CD4-positive, alpha-beta T cell treated with Interleukin-17A for 1 hour (primary cell): ENCODE data around the gene COL4A2.

Experiments used
- DNase-seq: peaks from one replicate; pipeline ENCODE4 v3.0.0-alpha.2; 2020

COL4A2 gene

DNA sequence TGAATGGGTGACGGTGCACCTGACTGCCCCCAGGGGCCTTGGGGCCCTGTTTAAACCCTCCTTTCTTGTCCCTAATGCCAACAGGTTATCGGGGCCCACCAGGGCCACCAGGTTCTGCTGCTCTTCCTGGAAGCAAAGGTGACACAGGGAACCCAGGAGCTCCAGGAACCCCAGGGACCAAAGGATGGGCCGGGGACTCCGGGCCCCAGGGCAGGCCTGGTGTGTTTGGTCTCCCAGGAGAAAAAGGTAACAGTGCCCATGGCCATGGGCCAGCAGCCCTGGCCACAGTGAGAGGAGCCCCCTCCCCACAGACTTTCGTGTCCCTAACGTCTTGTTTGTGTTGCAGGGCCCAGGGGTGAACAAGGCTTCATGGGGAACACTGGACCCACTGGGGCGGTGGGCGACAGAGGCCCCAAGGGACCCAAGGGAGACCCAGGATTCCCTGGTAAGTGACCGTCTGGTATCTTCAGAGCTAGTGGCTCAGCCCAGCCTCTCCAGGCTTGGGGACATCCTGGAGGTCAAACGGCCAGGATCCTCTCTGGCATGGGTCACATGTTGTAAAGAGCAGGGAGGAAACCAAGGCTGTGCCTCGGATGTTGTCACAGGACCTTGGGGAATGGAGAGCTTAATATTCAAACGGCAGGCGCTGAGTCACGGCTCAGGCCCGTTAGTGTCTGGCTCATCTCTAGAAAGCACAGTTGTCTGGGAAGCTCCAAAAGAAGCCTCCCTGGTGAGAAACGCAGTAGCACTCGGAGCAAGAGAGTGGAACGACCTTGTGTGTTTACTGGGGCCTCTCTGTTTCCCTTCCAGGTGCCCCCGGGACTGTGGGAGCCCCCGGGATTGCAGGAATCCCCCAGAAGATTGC, 196.2 kb downstream of the COL4A2 start:
- DNase-seq, result no peak

DNA sequence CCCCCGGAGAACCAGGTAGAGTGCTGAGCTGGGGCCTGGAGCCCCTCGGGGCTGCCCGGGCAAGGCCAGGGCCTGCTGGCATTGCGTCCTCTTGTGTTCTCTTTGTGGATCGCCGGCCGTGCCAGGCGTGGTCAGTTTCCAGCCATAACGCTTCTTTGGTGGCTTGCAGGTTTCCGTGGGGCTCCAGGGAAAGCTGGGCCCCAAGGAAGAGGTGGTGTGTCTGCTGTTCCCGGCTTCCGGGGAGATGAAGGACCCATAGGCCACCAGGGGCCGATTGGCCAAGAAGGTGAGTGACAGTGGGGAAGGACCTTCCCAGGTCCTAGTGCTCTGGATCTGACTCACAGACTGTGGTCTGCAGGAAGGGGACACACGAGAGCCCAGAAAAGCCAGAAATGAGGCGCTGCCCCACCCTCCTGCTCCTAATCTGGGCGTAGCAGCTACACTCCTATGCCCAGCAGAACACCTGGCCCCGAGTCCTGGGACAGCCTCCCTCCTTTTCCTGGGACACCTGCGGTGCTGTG, 197.0 kb downstream of the COL4A2 start:
- DNase-seq, result no peak

DNA sequence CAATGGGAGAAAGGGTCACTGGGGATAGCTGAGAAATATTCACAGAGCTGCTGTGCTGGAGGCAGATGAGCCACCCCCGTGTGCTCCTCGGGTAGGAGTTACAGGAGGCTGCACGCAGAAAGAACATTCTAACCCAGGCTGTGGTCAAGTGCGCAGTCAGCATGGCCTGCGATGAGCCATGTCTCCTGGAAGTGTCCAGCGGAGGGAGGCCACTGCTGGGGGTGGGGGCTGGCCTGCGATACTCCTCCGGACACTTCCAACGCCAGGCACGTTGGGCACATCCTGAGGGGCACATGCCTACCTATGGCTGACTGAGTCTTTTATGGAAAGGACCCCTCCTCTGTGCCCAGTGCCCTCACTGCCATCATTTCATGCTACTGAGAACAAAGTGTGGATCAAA, 198.5 kb downstream of the COL4A2 start:
- no peak for DNase-seq

DNA sequence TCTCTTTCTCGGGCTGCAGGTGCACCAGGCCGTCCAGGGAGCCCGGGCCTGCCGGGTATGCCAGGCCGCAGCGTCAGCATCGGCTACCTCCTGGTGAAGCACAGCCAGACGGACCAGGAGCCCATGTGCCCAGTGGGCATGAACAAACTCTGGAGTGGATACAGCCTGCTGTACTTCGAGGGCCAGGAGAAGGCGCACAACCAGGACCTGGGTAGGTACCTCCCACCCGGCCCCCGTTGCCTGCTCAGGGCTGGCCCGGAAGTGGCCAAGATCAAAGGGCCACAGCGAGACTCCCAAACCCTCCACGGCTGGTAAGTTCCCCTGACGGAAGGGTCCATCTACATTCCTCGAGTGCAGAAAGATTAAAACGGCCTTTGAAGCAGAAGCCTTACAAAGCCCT, 199.3 kb downstream of the COL4A2 start:
- DNase-seq, result no peak

DNA sequence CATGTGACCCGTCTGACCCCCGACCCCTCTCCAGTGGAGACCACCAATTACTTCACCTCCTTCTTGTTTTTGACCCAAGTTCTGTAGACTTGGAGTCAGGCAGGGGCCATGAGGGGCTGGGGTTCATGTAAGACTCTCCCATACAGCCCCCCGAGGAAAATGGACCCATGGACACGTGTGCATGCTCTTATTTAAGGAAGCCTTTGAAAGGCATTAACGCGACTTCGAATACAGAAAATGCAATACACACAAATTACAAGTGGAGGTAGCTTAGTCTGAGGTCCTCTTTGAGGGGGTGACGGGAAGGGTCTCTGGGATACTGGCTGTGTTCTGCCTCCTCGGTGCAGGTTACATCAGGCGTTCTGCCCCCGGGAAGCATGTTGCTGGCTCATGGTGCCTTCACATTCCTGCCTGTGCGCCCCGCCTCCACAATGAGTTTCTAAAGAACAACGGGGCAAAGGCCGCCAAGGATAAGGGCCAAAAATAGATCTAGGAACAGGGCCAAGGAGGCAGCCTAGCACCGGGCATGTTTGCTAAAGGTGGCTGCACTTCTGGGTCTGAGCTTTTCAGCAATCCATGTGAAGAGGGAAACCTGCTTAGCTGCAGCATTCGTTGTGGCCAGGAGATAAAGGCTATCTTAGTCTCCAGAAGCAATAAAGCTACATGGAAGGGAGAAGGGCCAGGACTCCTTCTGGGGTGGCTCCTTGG, 199.9 kb downstream of the COL4A2 start:
- no peak for DNase-seq

DNA sequence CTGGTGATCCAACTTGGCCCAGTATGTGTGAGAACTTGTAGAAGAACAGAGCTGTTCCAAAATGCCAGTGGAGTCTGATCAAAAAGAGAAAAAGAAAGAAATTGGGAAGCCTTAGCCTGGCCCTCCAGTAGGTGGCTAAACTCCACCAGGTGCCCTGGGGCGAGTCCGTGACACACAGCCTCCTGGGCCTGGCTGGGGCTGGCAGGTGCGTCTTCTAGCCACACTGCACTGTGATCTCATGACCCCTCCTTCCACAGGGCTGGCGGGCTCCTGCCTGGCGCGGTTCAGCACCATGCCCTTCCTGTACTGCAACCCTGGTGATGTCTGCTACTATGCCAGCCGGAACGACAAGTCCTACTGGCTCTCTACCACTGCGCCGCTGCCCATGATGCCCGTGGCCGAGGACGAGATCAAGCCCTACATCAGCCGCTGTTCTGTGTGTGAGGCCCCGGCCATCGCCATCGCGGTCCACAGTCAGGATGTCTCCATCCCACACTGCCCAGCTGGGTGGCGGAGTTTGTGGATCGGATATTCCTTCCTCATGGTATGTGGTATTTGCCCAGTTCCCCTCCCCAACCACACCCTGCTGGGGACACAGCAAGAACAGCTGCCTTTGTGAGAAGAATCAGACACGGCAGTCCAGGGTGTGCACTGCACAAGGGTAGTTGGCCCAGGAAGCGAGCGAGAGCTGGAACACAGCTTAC, 200.7 kb downstream of the COL4A2 start:
- DNase-seq, result no peak

DNA sequence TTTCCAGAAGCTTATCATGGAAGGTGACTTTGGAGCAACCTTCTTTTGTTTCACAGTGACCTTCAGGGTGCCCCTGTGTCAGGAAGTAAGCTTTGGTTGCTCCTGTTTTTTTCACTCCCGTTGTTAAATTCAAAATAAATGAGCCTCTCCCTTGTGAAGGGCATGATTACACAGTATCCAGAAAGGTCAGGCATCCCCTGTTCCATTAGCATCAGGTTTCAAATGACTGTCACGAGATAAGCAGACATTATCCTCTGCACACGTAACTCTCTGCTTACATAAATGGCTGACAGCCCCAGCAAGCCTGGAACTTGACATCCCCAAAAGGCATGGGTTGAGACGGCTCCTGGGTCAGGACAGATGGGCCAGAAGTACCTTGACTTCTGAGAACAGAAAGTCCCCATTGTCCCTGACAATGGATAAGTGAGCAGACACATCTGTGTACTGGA, 202.4 kb downstream of the COL4A2 start:
- DNase-seq, result no peak

DNA sequence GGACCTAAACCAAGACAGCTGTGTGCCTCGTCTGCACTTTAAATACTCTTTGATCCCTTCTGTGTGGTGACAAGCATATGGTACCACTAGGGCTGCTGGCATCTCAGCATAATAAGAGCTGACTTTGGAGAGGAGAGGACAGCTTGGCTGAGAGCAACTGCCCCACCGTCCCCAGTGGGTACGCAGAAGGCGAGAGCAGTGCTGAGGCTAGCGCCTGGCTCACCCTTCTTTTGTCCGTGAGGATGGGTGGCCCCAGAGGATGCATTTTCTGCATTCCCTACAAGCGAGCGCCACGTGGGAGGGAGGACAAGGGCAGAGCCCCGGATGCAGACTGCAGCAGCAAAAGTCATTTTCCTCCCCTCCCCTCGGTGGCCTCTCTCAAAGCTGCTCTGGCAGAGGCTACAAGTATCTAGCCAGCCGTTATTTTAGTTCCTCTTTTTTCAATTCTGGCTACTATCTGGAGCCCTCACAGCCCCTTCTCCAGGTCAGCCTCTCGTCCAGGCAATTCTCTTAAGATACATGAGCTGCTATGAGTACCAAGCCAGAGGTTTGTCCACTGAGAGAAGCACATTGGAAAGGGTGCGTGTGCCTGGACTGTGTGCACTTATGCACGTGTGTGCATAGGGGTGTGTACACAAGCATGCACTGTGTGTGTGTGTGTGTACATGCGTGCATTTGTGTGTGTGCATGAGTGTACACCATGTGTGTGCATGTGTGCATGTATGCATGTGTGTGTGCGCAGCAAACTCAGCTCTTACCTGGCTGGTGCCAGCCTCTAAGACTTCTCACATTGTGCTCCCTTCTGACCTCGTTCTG, 203.1 kb downstream of the COL4A2 start:
- DNase-seq, result no peak

DNA sequence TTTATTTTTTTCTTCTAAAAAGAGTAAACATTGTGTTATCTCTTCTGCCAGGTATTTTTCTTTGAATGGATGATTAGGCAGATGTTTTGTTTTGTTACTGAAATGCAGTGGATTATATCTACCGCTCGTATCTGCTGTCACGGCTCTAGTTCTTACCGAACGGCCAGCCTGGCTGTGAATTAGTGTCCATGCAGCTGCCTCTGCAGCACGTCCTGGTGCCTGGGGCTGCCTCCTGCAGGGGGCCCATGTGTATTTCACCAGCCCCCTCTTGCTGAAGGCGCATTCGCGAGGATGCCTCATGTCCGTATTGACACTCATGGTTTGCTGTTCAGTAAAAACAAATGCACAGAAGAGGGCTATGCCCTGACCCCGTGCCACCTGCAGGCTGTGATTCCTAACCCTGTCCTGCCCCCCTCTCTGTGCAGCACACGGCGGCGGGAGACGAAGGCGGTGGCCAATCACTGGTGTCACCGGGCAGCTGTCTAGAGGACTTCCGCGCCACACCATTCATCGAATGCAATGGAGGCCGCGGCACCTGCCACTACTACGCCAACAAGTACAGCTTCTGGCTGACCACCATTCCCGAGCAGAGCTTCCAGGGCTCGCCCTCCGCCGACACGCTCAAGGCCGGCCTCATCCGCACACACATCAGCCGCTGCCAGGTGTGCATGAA, 204.6 kb downstream of the COL4A2 start:
- no peak for DNase-seq

DNA sequence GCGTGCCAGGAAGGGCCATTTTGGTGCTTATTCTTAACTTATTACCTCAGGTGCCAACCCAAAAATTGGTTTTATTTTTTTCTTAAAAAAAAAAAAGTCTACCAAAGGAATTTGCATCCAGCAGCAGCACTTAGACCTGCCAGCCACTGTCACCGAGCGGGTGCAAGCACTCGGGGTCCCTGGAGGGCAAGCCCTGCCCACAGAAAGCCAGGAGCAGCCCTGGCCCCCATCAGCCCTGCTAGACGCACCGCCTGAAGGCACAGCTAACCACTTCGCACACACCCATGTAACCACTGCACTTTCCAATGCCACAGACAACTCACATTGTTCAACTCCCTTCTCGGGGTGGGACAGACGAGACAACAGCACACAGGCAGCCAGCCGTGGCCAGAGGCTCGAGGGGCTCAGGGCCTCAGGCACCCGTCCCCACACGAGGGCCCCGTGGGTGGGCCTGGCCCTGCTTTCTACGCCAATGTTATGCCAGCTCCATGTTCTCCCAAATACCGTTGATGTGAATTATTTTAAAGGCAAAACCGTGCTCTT, 205.2 kb downstream of the COL4A2 start:
- no peak for DNase-seq

DNA sequence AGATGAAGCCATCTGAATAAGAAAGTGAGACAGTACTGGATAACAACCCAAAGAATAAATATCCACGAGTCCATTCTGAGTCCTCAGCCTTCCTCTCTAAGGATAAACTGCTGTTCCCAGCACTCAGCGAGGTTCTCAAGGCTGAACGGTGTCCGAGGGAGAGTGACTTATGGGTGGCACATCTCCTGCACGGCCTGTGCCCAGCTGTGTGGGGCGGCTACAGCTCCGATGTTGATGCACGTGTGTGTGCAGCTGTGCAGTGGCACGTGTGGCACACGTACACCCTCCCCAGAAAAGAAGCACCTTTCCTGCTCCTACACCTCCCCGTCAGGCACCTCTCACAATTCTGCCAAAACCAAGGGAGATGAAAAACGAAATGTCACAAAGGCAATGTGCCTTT, 209.4 kb downstream of the COL4A2 start:
- no peak for DNase-seq

DNA sequence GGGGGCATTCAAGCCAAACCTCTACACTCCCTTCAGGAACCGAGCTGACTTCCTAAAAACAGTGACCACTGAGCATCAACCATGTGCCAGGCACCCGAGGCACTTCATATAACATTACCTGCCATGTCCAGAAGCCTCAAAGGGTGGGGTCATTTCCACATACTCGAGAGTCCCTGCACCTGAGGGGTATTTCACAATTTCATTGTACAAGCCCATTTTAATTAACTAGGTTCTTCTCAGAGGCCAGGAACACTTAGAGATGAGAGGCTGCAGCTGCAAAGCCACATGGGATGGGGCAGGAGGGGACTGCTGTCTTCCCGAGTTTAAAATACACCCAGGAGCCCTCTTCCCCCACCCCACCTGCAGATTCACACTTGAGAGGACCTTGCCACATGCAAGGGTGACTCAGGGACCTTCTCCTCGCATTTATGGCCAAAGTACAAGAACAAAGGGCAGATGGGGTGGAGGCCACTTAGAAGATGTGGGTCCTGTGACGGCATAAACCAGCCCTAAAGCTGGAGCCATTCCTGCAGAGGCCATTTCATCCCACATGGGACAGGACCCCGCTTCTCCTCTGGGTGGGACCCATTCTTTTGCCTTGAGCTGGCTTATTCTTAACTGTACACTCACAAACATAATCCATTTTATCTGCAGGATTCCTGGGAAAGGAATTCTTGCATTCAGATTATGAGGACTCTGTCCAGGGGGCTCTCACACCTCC, 210.6 kb downstream of the COL4A2 start:
- no peak for DNase-seq

DNA sequence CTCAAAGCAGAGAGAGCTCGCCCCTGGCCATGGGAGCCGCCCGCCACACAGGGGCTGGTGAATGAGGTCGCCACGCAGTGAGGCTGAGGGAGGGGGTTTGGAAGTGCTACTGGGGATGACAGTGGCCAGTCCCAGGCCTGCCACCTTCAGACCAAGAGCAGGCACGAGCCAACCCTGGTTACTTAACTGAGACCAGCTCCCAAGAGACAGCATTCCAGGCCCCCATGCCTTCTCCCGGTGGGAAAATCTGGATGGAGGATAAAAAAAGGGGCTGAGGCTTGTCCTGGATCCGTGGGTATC, 211.1 kb downstream of the COL4A2 start:
- DNase-seq, result no peak

DNA sequence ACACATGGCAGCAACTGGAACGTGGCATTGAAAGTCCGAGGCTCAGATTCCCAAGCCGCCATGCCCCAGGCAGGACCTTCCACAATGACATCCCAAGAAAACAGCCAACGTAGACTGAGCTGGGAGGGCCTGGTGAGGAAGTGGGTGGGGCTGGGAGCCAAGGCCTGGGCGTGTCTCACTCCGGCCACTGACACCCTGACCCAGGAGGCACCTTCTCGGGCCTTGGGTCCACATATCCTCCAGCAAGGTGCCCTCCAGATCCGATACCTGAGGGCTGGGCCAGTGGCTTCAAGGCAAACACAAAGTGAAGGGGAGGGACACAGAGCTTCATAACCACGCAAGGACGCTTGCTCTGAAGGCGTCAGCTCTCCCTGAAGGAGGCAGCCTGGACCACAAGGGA, 211.5 kb downstream of the COL4A2 start:
- DNase-seq, result no peak

DNA sequence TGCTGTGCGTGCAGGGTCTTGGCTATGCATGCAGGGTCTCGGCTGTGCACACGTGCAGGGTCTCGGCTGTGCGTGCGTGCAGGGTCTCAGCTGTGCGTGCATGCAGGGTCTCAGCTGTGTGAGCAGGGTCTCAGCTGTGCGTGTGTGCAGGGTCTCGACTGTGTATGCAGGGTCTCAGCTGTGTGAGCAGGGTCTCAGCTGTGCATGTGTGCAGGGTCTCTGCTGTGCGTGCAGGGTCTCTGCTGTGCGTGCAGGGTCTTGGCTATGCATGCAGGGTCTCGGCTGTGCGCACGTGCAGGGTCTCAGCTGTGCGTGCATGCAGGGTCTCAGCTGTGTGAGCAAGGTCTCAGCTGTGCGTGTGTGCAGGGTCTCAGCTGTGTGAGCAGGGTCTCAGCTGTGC, 212.0 kb downstream of the COL4A2 start:
- no peak for DNase-seq

DNA sequence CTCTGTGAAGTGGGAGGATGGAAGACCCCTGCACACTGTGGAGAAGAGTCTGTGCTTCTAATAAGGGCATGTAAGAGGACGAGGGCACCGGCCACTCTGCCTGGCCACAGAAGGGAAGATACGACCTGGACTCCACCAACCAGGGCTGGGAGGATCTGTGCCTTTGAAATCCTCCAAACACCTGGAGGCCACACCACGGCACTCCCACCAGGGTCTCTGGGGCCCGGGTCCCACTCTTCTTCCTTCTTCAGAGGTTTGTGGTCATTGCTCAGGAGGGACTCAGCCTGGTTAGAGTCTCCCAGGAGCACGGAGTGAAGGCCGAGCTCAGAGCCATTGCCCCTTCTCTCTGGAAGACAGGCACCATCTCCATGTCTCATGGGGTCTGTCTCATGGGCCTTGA, 212.4 kb downstream of the COL4A2 start:
- no peak for DNase-seq

DNA sequence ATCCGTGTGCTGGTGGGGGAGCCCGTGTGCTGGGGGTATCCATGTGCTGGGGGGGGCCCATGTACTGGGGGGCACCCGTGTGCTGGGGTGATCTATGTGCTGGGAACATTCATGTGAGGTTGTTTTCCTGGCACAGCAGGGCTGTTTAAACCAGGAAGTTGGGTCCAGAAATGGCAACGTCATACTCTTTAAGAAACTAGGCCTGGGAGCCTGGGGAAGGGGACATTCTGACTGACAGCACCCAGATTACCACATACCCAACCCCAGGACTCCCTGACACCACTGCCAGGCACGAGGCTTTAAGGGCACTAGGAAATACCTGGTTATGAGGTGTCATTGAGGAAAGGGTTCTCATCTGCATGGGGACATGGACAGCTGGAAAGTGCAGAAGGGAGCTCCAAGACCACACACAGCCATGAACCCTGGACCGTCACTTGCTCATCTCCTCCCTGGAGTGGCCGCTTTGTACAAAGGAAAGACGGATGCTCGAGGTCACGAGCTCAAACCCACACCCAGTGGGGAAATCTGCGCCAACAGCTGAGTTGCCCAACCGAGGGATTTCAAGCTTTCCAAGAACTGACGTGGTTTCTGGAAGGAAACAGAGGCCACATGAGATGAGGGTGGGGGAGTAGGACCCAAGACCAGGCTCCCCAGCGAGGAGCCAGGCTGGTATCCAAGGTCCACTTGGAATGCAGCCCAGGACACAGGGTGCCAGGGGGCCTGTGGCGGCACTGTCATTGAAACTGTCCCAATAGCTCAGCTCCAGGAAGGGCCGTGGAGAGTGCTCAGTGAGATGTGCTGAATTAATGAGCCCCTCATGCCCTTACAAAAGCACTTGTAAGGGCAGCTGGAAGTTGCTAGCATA, 213.6 kb downstream of the COL4A2 start:
- DNase-seq, result no peak

DNA sequence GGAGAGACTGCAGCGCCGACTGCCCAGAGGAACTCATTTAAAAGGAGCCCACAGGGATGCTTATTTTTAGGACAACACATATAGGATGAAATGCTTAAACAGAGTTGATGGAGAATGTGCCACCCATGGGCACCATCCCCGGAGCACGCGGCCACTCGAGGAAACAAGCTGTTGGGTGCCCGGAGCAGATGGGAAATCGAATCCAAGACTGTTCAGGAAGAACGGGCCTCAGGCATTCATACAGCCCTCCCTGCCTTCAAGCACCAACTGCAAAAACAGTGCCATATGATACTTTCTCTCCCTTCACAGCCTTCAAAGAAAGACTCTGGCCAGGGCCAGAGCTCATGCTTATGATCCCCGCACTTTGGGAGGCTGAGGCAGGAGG, 214.2 kb downstream of the COL4A2 start:
- DNase-seq, result no peak

DNA sequence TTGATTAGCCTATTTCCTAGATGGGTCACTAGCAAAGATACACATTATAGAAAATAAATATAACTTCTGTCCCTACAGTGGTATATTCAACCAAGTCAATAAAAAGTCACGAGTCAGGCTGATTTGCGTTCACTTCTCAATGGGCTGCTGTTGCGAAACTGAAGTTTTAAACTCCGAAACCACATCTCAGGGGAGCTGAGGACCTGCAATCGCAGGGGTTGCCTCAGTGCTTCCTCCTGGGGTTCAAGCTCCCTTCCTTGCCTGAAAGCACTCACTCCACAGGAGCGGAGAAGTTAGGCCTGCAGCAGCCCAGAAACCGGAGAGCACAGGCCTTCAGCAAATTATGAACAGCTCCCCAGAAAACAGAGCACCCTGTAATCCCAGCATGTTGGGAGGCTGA, 214.9 kb downstream of the COL4A2 start:
- DNase-seq, result no peak

DNA sequence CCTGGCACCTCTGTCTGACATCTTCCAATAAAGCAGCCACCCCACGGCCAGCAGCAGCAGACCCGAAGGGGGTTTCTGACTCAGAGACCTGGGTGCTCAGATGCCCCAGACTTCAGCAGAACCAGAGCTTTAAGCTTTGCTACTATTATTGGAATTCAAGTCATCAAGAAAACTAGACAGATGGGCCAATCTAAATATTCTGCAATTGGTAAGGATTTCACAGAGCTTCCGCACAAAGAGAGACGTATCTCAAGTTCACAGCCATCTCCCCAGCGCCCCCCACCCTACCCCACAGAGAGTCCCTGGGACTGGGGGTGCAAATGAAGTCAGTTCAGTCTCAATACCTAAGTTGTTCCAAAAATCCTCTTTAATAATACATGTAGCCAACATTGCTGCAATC, 215.6 kb downstream of the COL4A2 start:
- DNase-seq, result no peak
